Panc1 (cell line): ENCODE data around the gene ZSCAN25. TPM values are rescaled to one million over a fixed set of nuclear protein-coding genes. Genes with fewer than 3 reads are reported as not detected.
"Not testable (repeated sequence)": the region's sequence is repeated elsewhere in the genome, so short reads cannot be mapped to it uniquely, and the experiment has no call there.

Source experiments
- ATAC-seq: fragments of 200-7000 bp; cut with Tn5 transposase; 2 replicates; pipeline ENCODE4 v1.9.1; 2020; ENCODE audit warnings: mild to moderate bottlenecking, moderate library complexity
- BruUV-seq: library from RNA; stranded (reverse); fragments of 400-500 nt; replicated peaks from 2 replicates; lab custom pipeline; 2021; lab: Mats Ljungman, UMichigan
- CTCF ChIA-PET: fragments of 300-600 bp; sonication (Branson Sonifier 250); formaldehyde crosslinking; loops from one replicate; lab custom pipeline; 2022; ENCODE audit warnings: antibody characterized with exemption; lab: Charles Lee
- POLR2A ChIA-PET: fragments of 300-600 bp; sonication (Branson Sonifier 250); formaldehyde crosslinking; loops from one replicate; lab custom pipeline; 2022; ENCODE audit warnings: antibody characterized with exemption; lab: Charles Lee
- DNase-seq: peaks from one replicate; pipeline ENCODE4 v3.0.0-alpha.2; 2010; ENCODE audit warnings: low read depth, low spot score
- H3K27ac ChIP-seq: 2 replicates; pipeline ENCODE4 v1.5.1; 2011; ENCODE audit warnings: mild to moderate bottlenecking, low read length, inconsistent platforms
- H3K27me3 ChIP-seq: fragments of 200-500 bp; sonication (Bioruptor generic); 2 replicates; pipeline ENCODE4 v1.6.0; 2014; ENCODE audit warnings: low read length, inconsistent platforms; ENCODE audit not compliant: control insufficient read depth, insufficient read depth
- H3K36me3 ChIP-seq: fragments of 200-500 bp; sonication (Bioruptor generic); 2 replicates; pipeline ENCODE4 v1.5.1; 2014; ENCODE audit warnings: inconsistent platforms, mild to moderate bottlenecking, low read length, moderate library complexity; ENCODE audit not compliant: control insufficient read depth, insufficient read depth
- H3K4me1 ChIP-seq: 2 replicates; pipeline ENCODE4 v1.5.1; 2011; ENCODE audit warnings: inconsistent platforms, mild to moderate bottlenecking, low read length, moderate library complexity; ENCODE audit not compliant: control insufficient read depth, insufficient read depth
- H3K4me3 ChIP-seq, 2 experiments: 2 replicates each; pipeline ENCODE4 v1.5.1; 2011 to 2012; ENCODE audit warnings: low read depth in 2 of 2, low read length in 2 of 2, mild to moderate bottlenecking in 2 of 2, inconsistent platforms in 1 of 2, moderate library complexity in 1 of 2
- H3K9me3 ChIP-seq: fragments of 200-500 bp; sonication (Bioruptor generic); 2 replicates; pipeline ENCODE4 v1.5.1; 2014; ENCODE audit warnings: low read depth, mild to moderate bottlenecking, inconsistent platforms, low read length, moderate library complexity; ENCODE audit not compliant: control insufficient read depth, insufficient read depth
- POLR2AphosphoS5 ChIP-seq: IDR thresholded peaks from 2 replicates; pipeline ENCODE4 v1.6.1; 2012; ENCODE audit warnings: mild to moderate bottlenecking, low read depth, low read length, moderate library complexity
- SIN3A ChIP-seq: IDR thresholded peaks from 2 replicates; pipeline ENCODE4 v1.6.1; 2012; ENCODE audit warnings: low read depth, mild to moderate bottlenecking, low read length, moderate library complexity, borderline replicate concordance; ENCODE audit not compliant: insufficient read depth
- TCF7L2 ChIP-seq: IDR thresholded peaks from 2 replicates; pipeline ENCODE4 v1.6.1; 2011; ENCODE audit warnings: mild to moderate bottlenecking, low read depth, low read length, inconsistent platforms
- in situ Hi-C: cut with HindIII; loops from 2 replicates; pipeline ENCODE4 v1.10.0; 2016; ENCODE audit warnings: low sequenced_read_pairs, low pct_unique_long_range_greater_than_20kb
- intact Hi-C: fragments of 100-400 bp; cut with micrococcal nuclease; formaldehyde crosslinking; loops from one replicate; pipeline ENCODE4 v1.10.0; 2022; ENCODE audit not compliant: unreplicated experiment
- total RNA-seq: library from RNA; stranded (reverse); gene quantifications from one replicate; pipeline ENCODE4 v1.2.1, GENCODE V29; 2021; ENCODE audit not compliant: unreplicated experiment
- TF ChIP-seq, protein P1 (sequence below): fragments of 450-650 bp; IDR thresholded peaks from 2 replicates; pipeline ENCODE4 v1.5.1; 2017; ENCODE audit warnings: mild to moderate bottlenecking

The ZSCAN25 gene
- total RNA-seq, 1 experiment from 2014 or later, result 14.8 TPM

DNA sequence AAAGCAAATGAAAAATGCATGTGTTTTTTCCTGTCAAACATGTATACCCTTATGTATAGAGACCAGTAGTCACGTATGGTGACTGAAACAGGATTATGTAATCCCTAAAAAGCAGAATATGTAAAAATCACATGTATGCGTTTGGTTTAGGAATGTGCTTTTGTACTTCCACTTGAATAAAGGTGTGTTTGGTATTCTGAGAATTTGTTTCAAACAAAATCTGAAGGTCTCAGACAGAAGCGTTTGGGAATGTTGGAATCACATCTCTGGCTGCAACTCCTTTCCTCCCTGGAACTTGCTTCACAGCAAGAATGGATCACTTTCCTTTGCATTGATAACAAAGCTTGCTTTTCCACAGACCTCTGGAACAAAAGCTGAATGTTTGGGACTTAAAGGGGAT is 40.5 kb upstream of the ZSCAN25 start:
- H3K4me3 ChIP-seq, result no peak overlapping the region
- H3K4me1 ChIP-seq, result no peaks in the 10 kb centered on the region
- peaks cover 15% of the 10 kb centered on the region for H3K36me3 ChIP-seq
- ATAC-seq (no peak), DNase-seq (no peak)
- in situ Hi-C loops (no loop called here), intact Hi-C loops (no loop called here)
- CTCF ChIA-PET, result no interaction called here
- no peak for TF ChIP-seq TCF7L2
- no peak for TF ChIP-seq SIN3A
- no peak for TF ChIP-seq POLR2AphosphoS5
- H3K27me3 ChIP-seq, result no peaks in the 10 kb centered on the region
- H3K27ac ChIP-seq, result no peak overlapping the region
- POLR2A ChIA-PET, result no interaction called here
- no TSS peak for BruUV-seq
- no peaks in the 10 kb centered on the region for H3K9me3 ChIP-seq

DNA sequence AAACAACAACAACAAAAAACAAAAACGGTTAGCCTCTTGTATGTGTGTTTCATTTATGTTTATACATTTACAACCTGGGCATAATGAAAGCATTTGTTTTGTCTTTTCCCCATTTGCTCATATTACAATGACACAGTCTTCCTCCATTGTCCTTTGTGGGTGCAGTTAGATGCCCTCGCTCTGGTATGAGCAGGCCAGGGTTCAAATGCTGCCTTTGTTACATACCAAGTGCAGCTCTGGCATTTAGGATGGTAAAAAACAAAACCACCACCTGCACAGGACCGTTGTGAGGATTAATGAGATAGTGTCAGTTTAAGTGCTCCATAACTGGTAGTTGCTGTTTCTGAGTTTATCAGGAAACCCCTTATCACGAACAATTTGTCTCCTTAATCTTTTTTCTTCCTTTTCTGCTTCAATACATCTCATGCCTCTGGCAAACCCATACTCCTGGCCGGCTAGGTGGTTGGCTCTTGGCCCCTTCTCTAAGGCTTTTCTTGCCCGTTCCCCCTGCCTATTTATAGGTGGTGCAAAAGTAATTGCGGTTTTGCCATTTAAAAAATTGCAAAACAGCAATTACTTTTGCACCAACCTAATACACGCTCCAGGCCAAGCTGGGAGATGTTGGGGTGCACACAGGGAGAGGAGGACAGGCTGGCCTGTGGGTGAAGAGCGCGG is 37.3 kb upstream of the ZSCAN25 start:
- Histone ChIP-seq H3K4me3 (peak overlapping the region; percentile 44 to 47), H3K4me1 (no peaks in the 10 kb centered on the region), H3K9me3 (no peaks in the 10 kb centered on the region), H3K27ac (no peak overlapping the region), H3K36me3 (no peaks in the 10 kb centered on the region), H3K27me3 (no peaks in the 10 kb centered on the region)
- ATAC-seq (no peak), DNase-seq (no peak)
- intact Hi-C loops, result no loop called here
- BruUV-seq, result no TSS peak
- CTCF ChIA-PET, result no interaction called here
- POLR2A ChIA-PET, result no interaction called here
- TF ChIP-seq SIN3A (no peak), TCF7L2 (no peak)
- in situ Hi-C loops, result no loop called here

DNA sequence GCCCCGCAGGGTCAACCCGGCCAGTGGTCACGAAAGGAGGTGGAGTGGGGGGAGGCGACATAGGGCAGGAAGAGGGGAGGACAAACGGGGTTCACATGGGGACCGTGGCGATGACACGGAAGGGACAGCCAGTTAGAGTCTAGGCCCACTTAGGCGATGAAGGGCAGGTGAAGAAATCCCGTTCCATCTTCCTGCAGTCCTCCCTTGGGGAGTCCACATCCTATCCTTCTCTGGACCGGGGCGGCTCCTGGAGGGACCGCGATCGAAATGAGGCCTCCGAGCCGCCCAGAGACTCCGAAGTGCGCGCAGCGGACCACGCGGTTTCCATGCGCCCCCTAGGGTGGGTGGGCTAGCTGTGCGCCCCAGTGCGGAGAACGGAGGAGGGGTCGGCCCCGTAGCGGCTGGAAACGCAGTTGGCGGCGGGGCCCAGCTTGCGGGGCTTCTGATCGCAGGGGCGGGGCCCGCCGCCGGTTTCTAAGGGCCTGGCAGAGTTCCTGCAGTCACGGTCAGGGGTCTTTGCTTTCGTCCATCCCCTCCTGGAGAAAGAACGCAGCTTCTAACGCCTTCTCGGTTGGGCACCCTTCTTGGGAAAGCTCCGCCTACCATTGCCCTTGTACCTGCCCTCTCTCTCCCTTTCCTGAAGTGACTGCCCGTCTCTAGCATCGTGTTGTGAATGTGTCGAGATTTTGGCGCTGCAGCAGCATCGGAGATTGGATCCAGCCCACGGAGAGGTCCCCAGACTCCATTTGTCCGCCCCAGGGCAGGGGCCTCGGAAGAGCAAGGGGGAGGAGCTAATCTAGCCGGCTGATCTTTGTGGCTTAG is 36.6 kb upstream of the ZSCAN25 start:
- TF ChIP-seq POLR2AphosphoS5 (no peak), SIN3A (no peak)
- TF ChIP-seq, protein P1, sequence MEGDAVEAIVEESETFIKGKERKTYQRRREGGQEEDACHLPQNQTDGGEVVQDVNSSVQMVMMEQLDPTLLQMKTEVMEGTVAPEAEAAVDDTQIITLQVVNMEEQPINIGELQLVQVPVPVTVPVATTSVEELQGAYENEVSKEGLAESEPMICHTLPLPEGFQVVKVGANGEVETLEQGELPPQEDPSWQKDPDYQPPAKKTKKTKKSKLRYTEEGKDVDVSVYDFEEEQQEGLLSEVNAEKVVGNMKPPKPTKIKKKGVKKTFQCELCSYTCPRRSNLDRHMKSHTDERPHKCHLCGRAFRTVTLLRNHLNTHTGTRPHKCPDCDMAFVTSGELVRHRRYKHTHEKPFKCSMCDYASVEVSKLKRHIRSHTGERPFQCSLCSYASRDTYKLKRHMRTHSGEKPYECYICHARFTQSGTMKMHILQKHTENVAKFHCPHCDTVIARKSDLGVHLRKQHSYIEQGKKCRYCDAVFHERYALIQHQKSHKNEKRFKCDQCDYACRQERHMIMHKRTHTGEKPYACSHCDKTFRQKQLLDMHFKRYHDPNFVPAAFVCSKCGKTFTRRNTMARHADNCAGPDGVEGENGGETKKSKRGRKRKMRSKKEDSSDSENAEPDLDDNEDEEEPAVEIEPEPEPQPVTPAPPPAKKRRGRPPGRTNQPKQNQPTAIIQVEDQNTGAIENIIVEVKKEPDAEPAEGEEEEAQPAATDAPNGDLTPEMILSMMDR, result peak; percentile 59
- H3K9me3 ChIP-seq, result no peaks in the 10 kb centered on the region
- no peak for DNase-seq
- H3K27me3 ChIP-seq, result no peaks in the 10 kb centered on the region
- POLR2A ChIA-PET, result no interaction called here
- CTCF ChIA-PET, result no interaction called here
- no peaks in the 10 kb centered on the region for H3K36me3 ChIP-seq
- in situ Hi-C loops, result no loop called here
- H3K4me1 ChIP-seq, result no peaks in the 10 kb centered on the region
- peak overlapping the region; percentile 44 to 47 for H3K4me3 ChIP-seq
- intact Hi-C loops, result no loop called here
- H3K27ac ChIP-seq, result no peak overlapping the region
- no TSS peak for BruUV-seq
- peak; percentile 74 for ATAC-seq

DNA sequence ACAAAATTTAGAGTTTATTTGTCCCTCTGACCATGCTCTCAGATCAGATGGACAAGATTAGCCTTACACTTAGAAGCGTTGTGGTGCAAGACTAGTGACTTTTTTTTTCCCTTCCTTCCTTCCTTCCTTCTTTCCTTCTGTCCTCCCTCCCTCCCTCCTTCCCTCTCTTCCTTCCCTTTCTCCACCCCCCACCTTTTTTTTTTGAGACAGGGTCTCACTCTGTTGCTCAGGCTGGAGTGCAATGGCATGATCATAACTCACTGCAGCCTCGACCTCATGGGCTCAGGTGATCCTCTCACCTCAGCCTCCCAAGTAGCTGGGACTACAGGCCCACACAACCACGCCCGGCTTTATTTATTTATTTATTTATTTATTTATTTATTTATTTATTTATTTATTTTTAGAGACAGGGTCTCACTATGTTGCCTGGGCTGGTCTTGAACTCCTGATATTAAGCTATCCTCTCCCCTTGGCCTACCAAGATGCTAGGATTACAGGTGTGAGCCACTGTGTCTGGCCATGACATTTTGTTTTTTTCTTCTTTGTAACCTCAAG is 35.9 kb upstream of the ZSCAN25 start:
- POLR2A ChIA-PET, BruUV-seq, H3K27me3 ChIP-seq, H3K9me3 ChIP-seq, H3K4me1 ChIP-seq, in situ Hi-C loops, ATAC-seq, H3K36me3 ChIP-seq, DNase-seq, intact Hi-C loops, H3K27ac ChIP-seq: not testable (repeated sequence)
- H3K4me3 ChIP-seq, result peak overlapping the region; percentile 44 to 47
- CTCF ChIA-PET, result interaction anchor here (0.7 kb wide), 1 partner anchor 36 kb away, joined by 5 read pairs; the partner anchor contains the start of gene ZSCAN25
